WI38 (cell line): ENCODE measurements around the gene LUZP2.

Source experiments
- H3K4me3 ChIP-seq: 2 replicates; pipeline ENCODE4 v1.5.1; 2011; ENCODE audit warnings: low read depth, mild to moderate bottlenecking, control low read depth, low read length
- TF ChIP-seq, protein P1 (sequence below): IDR thresholded peaks from 2 replicates; pipeline ENCODE4 v1.5.1; 2012; ENCODE audit warnings: low read depth, mild to moderate bottlenecking, control low read depth, low read length

The LUZP2 gene

DNA sequence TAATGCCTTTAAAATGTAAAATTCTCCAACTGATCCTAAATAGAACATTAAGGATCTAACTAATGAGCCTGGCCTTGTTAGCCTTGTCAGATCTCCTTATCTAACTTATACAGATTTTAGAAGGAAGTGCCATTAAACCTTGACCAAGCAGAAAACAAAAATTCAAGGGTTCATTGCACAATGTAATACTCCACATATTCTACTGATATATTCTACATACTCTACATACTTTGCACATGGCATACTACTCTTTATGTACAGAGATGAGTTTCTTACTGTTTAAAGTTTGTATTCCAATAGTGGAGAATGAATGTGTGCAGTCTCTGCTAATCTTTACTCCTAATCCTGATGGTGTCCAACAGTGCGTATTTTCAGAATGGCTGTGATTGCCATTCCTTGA, 297.2 kb downstream of the LUZP2 start:
- H3K4me3 ChIP-seq, result no peak overlapping the region
- TF ChIP-seq, protein P1, sequence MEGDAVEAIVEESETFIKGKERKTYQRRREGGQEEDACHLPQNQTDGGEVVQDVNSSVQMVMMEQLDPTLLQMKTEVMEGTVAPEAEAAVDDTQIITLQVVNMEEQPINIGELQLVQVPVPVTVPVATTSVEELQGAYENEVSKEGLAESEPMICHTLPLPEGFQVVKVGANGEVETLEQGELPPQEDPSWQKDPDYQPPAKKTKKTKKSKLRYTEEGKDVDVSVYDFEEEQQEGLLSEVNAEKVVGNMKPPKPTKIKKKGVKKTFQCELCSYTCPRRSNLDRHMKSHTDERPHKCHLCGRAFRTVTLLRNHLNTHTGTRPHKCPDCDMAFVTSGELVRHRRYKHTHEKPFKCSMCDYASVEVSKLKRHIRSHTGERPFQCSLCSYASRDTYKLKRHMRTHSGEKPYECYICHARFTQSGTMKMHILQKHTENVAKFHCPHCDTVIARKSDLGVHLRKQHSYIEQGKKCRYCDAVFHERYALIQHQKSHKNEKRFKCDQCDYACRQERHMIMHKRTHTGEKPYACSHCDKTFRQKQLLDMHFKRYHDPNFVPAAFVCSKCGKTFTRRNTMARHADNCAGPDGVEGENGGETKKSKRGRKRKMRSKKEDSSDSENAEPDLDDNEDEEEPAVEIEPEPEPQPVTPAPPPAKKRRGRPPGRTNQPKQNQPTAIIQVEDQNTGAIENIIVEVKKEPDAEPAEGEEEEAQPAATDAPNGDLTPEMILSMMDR, result no peak

DNA sequence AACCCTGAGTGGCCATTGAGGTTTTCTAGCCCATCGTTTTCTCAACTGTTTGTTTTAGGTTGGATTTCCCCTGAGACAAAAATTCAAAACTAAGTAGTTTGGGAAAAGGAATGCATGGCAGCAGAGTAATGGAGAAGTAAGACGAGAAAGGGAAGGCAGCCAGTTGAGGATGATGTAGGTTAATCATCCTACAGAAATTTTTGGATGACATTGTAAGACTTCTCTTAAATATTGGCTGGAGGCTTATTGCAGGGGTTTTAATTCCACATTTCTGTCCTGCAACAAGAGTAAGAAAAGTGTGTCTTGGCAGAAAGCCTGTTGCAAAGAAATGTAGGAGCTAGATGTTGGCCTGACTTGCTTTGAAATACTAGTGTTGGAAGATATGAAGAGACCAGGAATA, 308.8 kb downstream of the LUZP2 start:
- TF ChIP-seq, protein P1, result no peak
- no peak overlapping the region for H3K4me3 ChIP-seq

DNA sequence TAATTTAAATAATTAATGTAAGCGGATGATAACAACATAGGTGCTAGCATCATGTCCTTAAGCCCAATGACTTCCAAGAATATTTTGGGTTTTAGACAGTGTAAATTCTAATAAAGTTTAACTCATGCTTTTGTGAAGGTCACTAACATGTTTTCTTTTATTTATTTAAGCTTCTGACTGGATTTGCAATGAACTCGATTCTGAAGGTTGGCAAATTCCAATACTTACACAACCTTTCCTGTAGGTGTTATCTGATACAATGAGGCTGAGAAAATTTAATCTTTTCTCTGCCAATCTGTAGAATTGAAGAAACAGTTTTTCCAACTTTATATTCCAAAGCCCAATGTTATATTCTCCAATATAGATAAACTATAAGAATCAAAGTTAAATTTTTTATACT, 311.3 kb downstream of the LUZP2 start:
- no peak overlapping the region for H3K4me3 ChIP-seq
- TF ChIP-seq, protein P1, result no peak

DNA sequence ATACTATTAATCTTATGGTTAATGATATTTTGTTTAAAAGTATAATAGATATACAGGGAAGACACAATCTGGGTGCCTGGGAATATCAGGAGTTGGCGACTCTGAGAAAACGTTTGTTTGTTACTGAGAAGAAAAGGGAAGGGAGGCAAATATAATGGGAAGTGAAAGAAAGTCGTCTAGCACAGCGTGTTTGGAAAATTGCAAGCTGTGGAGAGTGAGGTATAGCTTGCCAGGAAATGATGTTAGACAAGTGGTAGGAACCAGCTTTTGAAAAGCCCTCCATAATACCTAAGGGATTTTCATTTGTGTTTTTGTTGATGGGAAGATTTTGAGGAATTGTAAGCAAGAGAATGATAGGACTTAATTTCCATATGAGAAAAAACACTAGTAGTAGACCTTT, 322.2 kb downstream of the LUZP2 start:
- no peak overlapping the region for H3K4me3 ChIP-seq

DNA sequence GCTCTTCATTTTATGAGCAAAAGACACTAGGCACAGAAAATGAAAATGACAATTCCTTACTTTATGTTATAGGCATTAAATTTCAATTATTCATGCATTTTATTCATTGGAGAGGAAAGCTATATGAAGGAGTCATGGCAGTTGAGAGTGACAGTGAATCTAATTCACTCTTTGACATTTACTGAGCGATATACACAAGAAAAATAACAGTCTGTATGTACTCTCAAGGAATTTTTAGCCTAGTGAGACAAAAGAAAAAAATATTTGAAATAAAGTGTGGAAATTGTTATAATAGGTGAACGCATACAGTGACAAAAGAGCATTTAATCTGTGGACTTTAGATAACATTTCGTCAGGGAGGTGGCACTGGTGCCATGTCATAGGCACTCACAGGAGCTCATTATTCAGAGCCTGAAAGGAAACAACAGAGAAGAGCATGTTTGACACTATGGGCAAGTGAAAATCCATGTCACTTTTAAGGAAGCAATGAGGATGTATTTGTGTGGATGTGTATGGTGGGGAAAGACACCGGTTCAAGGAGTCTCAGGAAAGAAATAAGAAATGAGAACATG, 323.1 kb downstream of the LUZP2 start:
- TF ChIP-seq, protein P1, result no peak
- no peak overlapping the region for H3K4me3 ChIP-seq

More for the DNA sequence above, 322.2 kb downstream of the LUZP2 start:
- TF ChIP-seq, protein P1, result no peak

DNA sequence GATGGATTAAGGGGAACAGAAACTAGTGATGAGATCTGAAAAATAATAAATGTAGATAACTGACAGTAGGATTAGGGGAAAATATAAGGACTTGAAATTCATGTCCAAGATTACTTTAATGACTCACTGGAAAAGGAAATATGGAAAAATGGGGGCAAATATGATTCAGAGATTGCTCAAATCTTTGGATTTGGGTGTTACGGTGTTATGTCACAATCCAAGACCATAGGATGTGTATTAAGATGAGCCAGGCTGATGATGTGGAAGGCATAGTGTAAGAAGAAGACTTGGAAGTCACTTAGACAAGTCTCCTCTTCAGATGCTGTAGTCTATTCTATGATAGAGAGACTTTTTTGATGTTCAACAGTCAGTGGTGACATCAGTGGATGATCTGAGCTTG, 323.7 kb downstream of the LUZP2 start:
- H3K4me3 ChIP-seq, result no peak overlapping the region
- TF ChIP-seq, protein P1, result no peak

DNA sequence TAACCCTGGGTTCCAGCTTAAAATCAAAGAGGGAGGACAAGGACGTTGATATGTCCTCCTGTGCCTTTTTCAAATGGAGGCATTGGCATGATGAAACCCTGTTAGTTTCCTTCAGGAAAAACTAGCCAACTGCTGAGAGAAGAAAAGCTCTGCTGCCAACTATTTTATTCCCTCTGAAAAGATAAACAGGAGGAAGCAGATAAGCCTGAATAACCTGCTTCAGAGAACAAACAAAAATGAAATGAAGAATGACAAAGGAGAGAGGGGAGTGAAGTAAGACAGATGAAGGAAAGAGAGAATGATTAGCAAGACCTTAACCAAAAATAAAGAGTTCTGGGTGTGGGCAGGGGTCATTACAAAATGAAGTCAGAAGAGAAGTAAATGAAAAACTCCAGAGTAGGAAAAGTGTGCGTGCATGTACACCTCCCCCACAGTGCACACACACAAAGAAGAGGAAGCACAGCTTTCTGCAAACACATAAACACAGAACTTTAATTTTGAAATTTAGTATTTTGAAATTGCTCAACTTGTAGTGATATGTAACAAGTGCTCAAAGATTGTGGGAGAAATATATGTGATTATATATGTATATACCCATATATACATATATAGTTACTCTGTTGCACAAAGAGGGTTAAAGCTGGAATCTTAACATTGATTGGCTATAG, 332.2 kb downstream of the LUZP2 start:
- H3K4me3 ChIP-seq, result no peak overlapping the region
- TF ChIP-seq, protein P1, result no peak
